GM21526 (cell line): ENCODE data around the gene SLX4IP.
A peak's percentile ranks its signal among the peaks of the same experiment; 100 is the strongest.

Source experiments
- ATAC-seq: cut with Tn5 transposase; IDR thresholded peaks from one replicate; pipeline ENCODE4 v1.9.1; 2021; ENCODE audit warnings: moderate library complexity; ENCODE audit not compliant: unreplicated experiment, low FRiP score

Gene SLX4IP

GRCh38 chr20:10641467-10641866 lies 206.4 kb downstream of the SLX4IP start:
- ATAC-seq, result no peak

GRCh38 chr20:10641893-10642292 lies 206.8 kb downstream of the SLX4IP start:
- ATAC-seq, result no peak

- no peak for ATAC-seq
Observed at GRCh38 chr20:10642856-10643559, 207.9 kb downstream of the SLX4IP start.

DNA sequence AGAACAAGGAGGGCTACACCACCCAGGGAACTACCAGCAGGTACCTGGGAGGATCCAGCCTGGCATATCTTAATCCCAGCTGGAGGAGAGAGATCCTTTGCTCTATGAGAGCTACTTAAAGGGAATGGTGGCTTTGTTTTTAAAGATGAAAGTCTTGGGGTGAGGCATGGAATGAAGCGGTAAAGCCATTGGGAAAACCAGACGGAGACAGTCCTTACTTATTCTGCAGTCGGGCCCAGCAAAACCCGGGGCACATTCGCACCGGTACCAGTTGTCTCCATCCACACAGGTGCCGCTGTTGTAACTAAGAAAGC lies 208.4 kb downstream of the SLX4IP start:
- no peak for ATAC-seq

- no peak for ATAC-seq
Observed at GRCh38 chr20:10644458-10645204, 209.5 kb downstream of the SLX4IP start.

DNA sequence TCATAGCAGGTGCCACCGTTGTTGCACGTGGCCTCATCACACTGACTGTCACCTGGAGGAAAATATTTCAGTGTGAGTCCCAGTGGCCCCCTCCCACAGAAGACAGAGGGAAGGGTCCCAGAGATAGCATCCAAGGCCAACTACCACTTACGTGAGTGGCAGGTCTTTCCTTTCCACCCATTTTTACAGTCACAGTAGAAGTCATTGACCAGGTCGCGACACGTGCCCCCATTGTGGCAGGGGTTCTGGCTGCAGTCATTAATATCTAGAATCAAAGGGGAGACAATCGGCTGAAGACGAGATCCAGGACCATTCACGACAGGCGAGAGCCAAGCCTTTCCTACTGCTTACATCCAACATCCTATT lies 210.1 kb downstream of the SLX4IP start:
- no peak for ATAC-seq

DNA sequence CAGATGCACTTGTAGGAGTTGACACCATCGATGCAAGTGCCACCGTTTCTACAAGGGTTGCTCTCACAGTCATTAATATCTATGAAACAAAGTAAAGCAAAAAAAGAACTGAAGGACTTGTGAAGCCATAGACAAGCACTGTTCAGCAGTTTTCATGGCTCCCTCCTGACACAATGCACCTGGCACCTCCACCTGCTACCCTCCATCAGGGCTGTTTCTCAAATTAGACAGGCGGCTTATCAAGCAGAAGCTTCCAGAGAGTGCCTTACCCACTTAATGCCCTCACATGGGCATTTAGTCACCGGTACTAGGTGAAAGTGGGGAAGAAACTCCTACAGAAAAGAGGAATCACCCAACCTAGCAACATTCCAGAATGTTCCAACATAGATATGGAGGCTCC lies 210.9 kb downstream of the SLX4IP start:
- no peak for ATAC-seq

- no peak for ATAC-seq
Observed at GRCh38 chr20:10646886-10647420, 211.8 kb downstream of the SLX4IP start.

- ATAC-seq, result peak; percentile 53
Observed at GRCh38 chr20:10647471-10647870, 212.4 kb downstream of the SLX4IP start.

DNA sequence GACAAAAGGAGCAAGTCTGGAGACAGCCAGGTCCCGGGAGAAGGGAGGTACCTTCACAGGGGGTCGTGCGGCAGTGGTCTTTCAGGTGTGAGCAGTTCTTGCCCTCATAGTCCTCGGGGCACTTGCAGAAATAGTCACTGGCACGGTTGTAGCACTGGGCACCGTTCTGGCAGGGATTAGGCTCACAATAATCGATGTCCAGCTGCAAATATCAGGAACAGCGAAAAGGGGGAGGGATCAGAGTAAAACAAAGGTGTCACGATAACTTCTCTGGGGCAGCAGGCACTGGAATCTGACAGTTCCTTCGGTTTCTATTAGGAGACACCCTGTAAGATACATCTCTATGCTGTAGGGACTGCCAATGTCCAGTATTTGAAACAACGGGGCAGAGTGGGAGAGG lies 212.8 kb downstream of the SLX4IP start:
- ATAC-seq, result no peak

DNA sequence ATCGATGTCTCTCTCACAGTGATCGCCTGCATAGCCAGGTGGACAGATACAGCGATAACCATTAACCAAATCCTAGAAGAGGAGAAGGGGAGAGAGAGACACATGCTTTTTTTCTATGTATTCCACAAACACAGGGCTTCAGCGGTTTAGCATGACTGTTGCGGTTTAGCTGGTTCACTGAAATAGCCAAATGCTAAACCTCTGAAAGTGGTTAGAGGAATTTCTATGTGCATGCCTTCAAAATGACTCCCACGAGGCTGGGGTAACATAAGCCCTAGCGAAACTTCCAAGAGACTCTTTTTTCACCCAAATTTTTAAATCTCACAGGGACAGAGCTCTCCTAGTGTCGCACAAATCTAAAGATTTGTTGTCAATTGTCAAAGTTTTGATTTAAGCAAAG lies 213.5 kb downstream of the SLX4IP start:
- ATAC-seq, result no peak

DNA sequence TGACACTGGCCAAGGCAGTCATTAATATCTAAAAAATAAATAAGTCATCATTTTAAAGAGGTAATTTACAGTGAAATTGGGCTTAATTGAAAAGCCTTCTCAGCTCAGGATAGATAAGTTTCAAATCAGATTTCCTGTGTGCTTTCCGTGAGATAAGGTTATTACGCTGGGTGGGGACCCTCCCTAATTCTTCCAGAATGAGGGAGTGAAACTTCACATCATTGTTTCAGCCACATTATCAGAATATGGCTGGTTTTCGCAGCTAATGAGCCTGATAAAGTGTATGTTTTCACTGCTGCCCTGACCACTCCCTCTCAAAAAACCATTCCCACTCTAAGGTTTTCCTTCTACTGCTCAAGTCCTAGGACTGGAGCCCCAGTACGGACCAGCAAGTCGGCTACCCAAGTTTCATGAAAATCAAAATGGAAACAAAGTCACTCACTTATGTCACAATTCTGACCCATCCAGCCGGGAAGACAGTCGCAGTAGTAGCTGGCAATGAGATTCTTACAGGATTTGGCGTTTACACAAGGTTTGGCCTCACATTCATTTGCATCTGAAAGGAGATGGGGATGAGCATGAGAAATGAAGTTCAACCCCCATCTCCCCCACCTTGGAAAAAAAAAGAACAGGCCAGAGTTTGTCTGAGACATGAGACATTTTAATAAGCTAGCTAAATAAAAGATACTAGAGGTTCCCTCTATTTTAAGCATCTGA lies 214.1 kb downstream of the SLX4IP start:
- no peak for ATAC-seq

- ATAC-seq, result no peak
Observed at GRCh38 chr20:10649797-10650160, 214.7 kb downstream of the SLX4IP start.

- no peak for ATAC-seq
Observed at GRCh38 chr20:10651227-10651990, 216.3 kb downstream of the SLX4IP start.

- ATAC-seq, result no peak
Observed at GRCh38 chr20:10652185-10652584, 217.1 kb downstream of the SLX4IP start.

- ATAC-seq, result no peak
Observed at GRCh38 chr20:10652660-10653261, 217.7 kb downstream of the SLX4IP start.

GRCh38 chr20:10653599-10654249 lies 218.6 kb downstream of the SLX4IP start:
- ATAC-seq, result no peak

DNA sequence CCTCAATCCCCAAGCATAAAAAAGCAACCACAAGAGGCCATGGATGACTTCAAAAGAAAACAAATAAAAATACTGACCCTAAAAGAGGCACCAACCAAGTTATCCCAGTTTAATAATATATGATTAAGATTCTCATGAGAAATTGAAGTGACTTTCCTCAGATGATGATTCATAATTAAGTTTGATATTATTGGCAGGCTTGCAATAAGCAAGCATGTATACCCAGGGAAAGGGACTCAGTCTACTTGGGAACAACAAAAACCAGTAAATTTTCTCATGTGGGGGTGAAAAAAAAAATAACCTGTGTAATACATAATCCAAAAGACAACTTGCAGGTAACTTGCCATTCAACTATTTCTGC lies 219.1 kb downstream of the SLX4IP start:
- ATAC-seq, result no peak

- peak; percentile 47 for ATAC-seq
Observed at GRCh38 chr20:10654630-10655029, 219.5 kb downstream of the SLX4IP start.
